PC-9 (cell line): Measurements from ENCODE around the gene IL3. TPM values are rescaled to one million over a fixed set of nuclear protein-coding genes. Genes with fewer than 3 reads are reported as not detected.
A peak's percentile ranks its signal among the peaks of the same experiment; 100 is the strongest.

Experiments
- BruUV-seq: library from RNA; stranded (reverse); fragments of 400-500 nt; replicated peaks from 2 replicates; lab custom pipeline; 2021; lab: Mats Ljungman, UMichigan
- CTCF ChIA-PET: fragments of 300-600 bp; sonication (Branson Sonifier 250); formaldehyde crosslinking; loops from one replicate; lab custom pipeline; 2022; ENCODE audit warnings: antibody characterized with exemption; lab: Charles Lee
- POLR2A ChIA-PET: fragments of 300-600 bp; sonication (Branson Sonifier 250); formaldehyde crosslinking; loops from one replicate; lab custom pipeline; 2022; ENCODE audit warnings: antibody characterized with exemption; ENCODE audit not compliant: unreplicated experiment; lab: Charles Lee
- DNase-seq, 2 experiments: peaks; one replicate each; pipeline versions ENCODE4 v3.0.0 to v3.0.0-alpha.2; 2015 to 2022; ENCODE audit warnings: mixed read lengths in 1 of 2
- H2AFZ ChIP-seq: fragments of 200-600 bp; sonication (generic); 2 replicates; pipeline ENCODE4 v1.8.1; 2017; ENCODE audit warnings: antibody characterized with exemption
- H3F3A ChIP-seq: fragments of 200-600 bp; sonication (generic); 2 replicates; pipeline ENCODE4 v1.8.1; 2017; ENCODE audit warnings: antibody characterized with exemption, mild to moderate bottlenecking, low read depth; ENCODE audit not compliant: insufficient read depth
- H3K27ac ChIP-seq: fragments of 200-600 bp; sonication (generic); 2 replicates; pipeline ENCODE4 v1.6.1; 2016; ENCODE audit warnings: mixed run types
- H3K27me3 ChIP-seq: fragments of 200-600 bp; sonication (generic); 2 replicates; pipeline ENCODE4 v1.6.1; 2016; ENCODE audit warnings: low read depth, mixed run types; ENCODE audit not compliant: insufficient read depth
- H3K36me3 ChIP-seq: fragments of 200-600 bp; sonication (generic); 2 replicates; pipeline ENCODE4 v1.6.1; 2016; ENCODE audit warnings: low read depth, mixed run types
- H3K4me1 ChIP-seq: fragments of 200-600 bp; sonication (generic); replicated peaks from 2 replicates; pipeline ENCODE4 v1.6.1; 2016; ENCODE audit warnings: mixed run types; ENCODE audit not compliant: insufficient read depth
- H3K4me2 ChIP-seq: fragments of 200-600 bp; sonication (generic); 2 replicates; pipeline ENCODE4 v1.6.1; 2017; ENCODE audit warnings: mixed run types
- H3K4me3 ChIP-seq: fragments of 200-600 bp; sonication (generic); 2 replicates; pipeline ENCODE4 v1.6.1; 2016; ENCODE audit warnings: mixed run types
- H3K79me2 ChIP-seq: fragments of 200-600 bp; sonication (generic); 2 replicates; pipeline ENCODE4 v1.6.1; 2017; ENCODE audit warnings: low read depth, mixed run types
- H3K9me2 ChIP-seq: fragments of 200-600 bp; sonication (generic); 2 replicates; pipeline ENCODE4 v1.8.1; 2017; ENCODE audit warnings: mild to moderate bottlenecking; ENCODE audit not compliant: insufficient read depth
- H3K9me3 ChIP-seq: fragments of 200-600 bp; sonication (generic); 2 replicates; pipeline ENCODE4 v1.8.1; 2016; ENCODE audit warnings: low read depth; ENCODE audit not compliant: insufficient read depth
- H4K20me1 ChIP-seq: fragments of 200-600 bp; sonication (generic); 2 replicates; pipeline ENCODE4 v1.8.1; 2017; ENCODE audit not compliant: insufficient read depth
- CTCF ChIP-seq: fragments of 200-600 bp; sonication (generic); conservative IDR thresholded peaks from 2 replicates; pipeline ENCODE4 v1.6.1; 2017; ENCODE audit warnings: mixed run types, antibody characterized with exemption, mild to moderate bottlenecking, moderate library complexity
- EZH2 ChIP-seq: fragments of 200-600 bp; sonication (generic); IDR thresholded peaks from 2 replicates; pipeline ENCODE4 v1.8.0; 2017; ENCODE audit warnings: antibody characterized with exemption, low read depth
- intact Hi-C: fragments of 100-400 bp; cut with micrococcal nuclease; formaldehyde crosslinking; loops from one replicate; pipeline ENCODE4 v1.10.0; 2022; ENCODE audit not compliant: unreplicated experiment
- total RNA-seq: library from RNA; stranded (reverse); gene quantifications from 2 replicates; pipeline ENCODE4 v1.2.3, GENCODE V29; 2021

The IL3 gene
- total RNA-seq, 1 experiment from 2014 or later = not detected

GRCh38 chr5:132099076-132099748, 38.8 kb downstream of the IL3 start:
- no peak overlapping the region for H3K27ac ChIP-seq
- POLR2A ChIA-PET = no interaction called here
- TF ChIP-seq EZH2 (no peak), CTCF (no peak)
- H3K27me3 ChIP-seq = no peaks in the 10 kb centered on the region
- H3F3A ChIP-seq = peaks cover 41% of the 10 kb centered on the region
- H3K4me3 ChIP-seq = no peak overlapping the region
- no peak for DNase-seq
- CTCF ChIA-PET = interaction anchor here (0.6 kb wide), 1 partner anchor 11 kb away, joined by 7 read pairs; no protein-coding TSS in a partner anchor
- H4K20me1 ChIP-seq = no peaks in the 10 kb centered on the region
- no peaks in the 10 kb centered on the region for H3K36me3 ChIP-seq
- peaks cover 66% of the 10 kb centered on the region for H3K4me1 ChIP-seq
- H3K79me2 ChIP-seq = no peaks in the 10 kb centered on the region
- no peak overlapping the region for H3K4me2 ChIP-seq
- intact Hi-C loops = no loop called here
- BruUV-seq = no TSS peak
- no peaks in the 10 kb centered on the region for H3K9me2 ChIP-seq
- H3K9me3 ChIP-seq = no peaks in the 10 kb centered on the region
- H2AFZ ChIP-seq = no peak overlapping the region

- H3K27me3 ChIP-seq = no peaks in the 10 kb centered on the region
- H3K4me2 ChIP-seq = peak overlapping the region; percentile 59
- H3K27ac ChIP-seq = peak overlapping the region; percentile 88
- no peaks in the 10 kb centered on the region for H3K79me2 ChIP-seq
- BruUV-seq = no TSS peak
- no peak overlapping the region for H2AFZ ChIP-seq
- intact Hi-C loops = no loop called here
- no peaks in the 10 kb centered on the region for H3K9me3 ChIP-seq
- CTCF ChIA-PET = no interaction called here
- POLR2A ChIA-PET = no interaction called here
- H3K4me1 ChIP-seq = peaks cover 66% of the 10 kb centered on the region
- no peaks in the 10 kb centered on the region for H3K36me3 ChIP-seq
- no peak for DNase-seq
- peaks cover 47% of the 10 kb centered on the region for H3F3A ChIP-seq
- TF ChIP-seq CTCF = no peak
- TF ChIP-seq EZH2 = no peak
- no peak overlapping the region for H3K4me3 ChIP-seq
- H3K9me2 ChIP-seq = no peaks in the 10 kb centered on the region
- no peaks in the 10 kb centered on the region for H4K20me1 ChIP-seq
These were observed 39.5 kb downstream of the IL3 start for GRCh38 chr5:132099905-132100304.

GRCh38 chr5:132100672-132101261, 40.3 kb downstream of the IL3 start:
- H3K9me2 ChIP-seq = no peaks in the 10 kb centered on the region
- peak overlapping the region; percentile 88 for H3K27ac ChIP-seq
- no peak overlapping the region for H3K4me3 ChIP-seq
- ChIA-PET POLR2A (no interaction called here), CTCF (no interaction called here)
- intact Hi-C loops = no loop called here
- peak in 1 of 2 experiments; percentile 73 for DNase-seq
- H3K27me3 ChIP-seq = no peaks in the 10 kb centered on the region
- H4K20me1 ChIP-seq = no peaks in the 10 kb centered on the region
- H3K4me1 ChIP-seq = peaks cover 62% of the 10 kb centered on the region
- peaks cover 41% of the 10 kb centered on the region for H3F3A ChIP-seq
- no peaks in the 10 kb centered on the region for H3K9me3 ChIP-seq
- TF ChIP-seq CTCF (no peak), EZH2 (no peak)
- no peaks in the 10 kb centered on the region for H3K36me3 ChIP-seq
- H3K4me2 ChIP-seq = peak overlapping the region; percentile 59
- BruUV-seq = no TSS peak
- H3K79me2 ChIP-seq = no peaks in the 10 kb centered on the region
- no peak overlapping the region for H2AFZ ChIP-seq
